SK-N-SH (cell line): ENCODE data around the gene RSAD2. TPM values are rescaled to one million over a fixed set of nuclear protein-coding genes. Genes with fewer than 3 reads are reported as not detected.

Experiments
- CTCF ChIA-PET: fragments of 300-600, 350-600 bp; formaldehyde crosslinking; extraction: SDS; loops from one replicate; lab custom pipeline; 2021; lab: Yijun Ruan, JAX
- POLR2A ChIA-PET: fragments of 350-600 bp; sonication (Branson Sonifier 250); formaldehyde crosslinking; extraction: SDS; loops from one replicate; lab custom pipeline; 2020; ENCODE audit warnings: antibody characterized with exemption, inconsistent platforms; lab: Yijun Ruan, JAX
- DNase-seq: peaks from one replicate; pipeline ENCODE4 v3.0.0; 2012
- H2AFZ ChIP-seq: fragments of 200-600 bp; sonication (generic); 2 replicates; pipeline ENCODE4 v1.8.1; 2016; ENCODE audit warnings: antibody characterized with exemption, mild to moderate bottlenecking, low read depth
- H3F3A ChIP-seq: fragments of 200-600 bp; sonication (generic); replicated peaks from 2 replicates; pipeline ENCODE3; 2016; ENCODE audit warnings: antibody characterized with exemption, mild to moderate bottlenecking; ENCODE audit not compliant: insufficient read depth
- H3K27ac ChIP-seq, 2 experiments: fragments of 200-500 bp in 1 of 2; fragments of 200-600 bp in 1 of 2; sonication (Bioruptor generic) in 1 of 2; sonication (generic), shearing (Covaris generic) in 1 of 2; 2 replicates each; pipeline versions ENCODE4 v1.5.1 to v1.6.1; 2014 to 2016; ENCODE audit warnings: low read depth in 2 of 2, inconsistent platforms in 1 of 2, low read length in 1 of 2, mild to moderate bottlenecking in 1 of 2, mixed read lengths in 1 of 2
- H3K27me3 ChIP-seq: fragments of 200-600 bp; sonication (generic), shearing (Covaris generic); 2 replicates; pipeline ENCODE4 v1.6.1; 2016; ENCODE audit warnings: mixed run types; ENCODE audit not compliant: insufficient read depth
- H3K36me3 ChIP-seq, 2 experiments: fragments of 200-500 bp in 1 of 2; fragments of 200-600 bp in 1 of 2; sonication (Bioruptor generic) in 1 of 2; sonication (generic) in 1 of 2; replicated peaks in 1 of 2; 2 replicates each; pipeline versions ENCODE3 to v1.5.1; 2014 to 2016; ENCODE audit warnings: low read length in 1 of 2, mild to moderate bottlenecking in 1 of 2; ENCODE audit not compliant: insufficient read depth in 2 of 2, control insufficient read depth in 1 of 2
- H3K4me1 ChIP-seq, 2 experiments: fragments of 200-500 bp in 1 of 2; fragments of 200-600 bp in 1 of 2; sonication (Bioruptor generic) in 1 of 2; sonication (generic), shearing (Covaris generic) in 1 of 2; 2 replicates each; pipeline versions ENCODE4 v1.5.1 to v1.6.1; 2014 to 2016; ENCODE audit warnings: low read depth in 1 of 2, low read length in 1 of 2, mixed run types in 1 of 2; ENCODE audit not compliant: insufficient read depth in 2 of 2, control insufficient read depth in 1 of 2
- H3K4me2 ChIP-seq: fragments of 200-600 bp; sonication (generic), shearing (Covaris generic); 2 replicates; pipeline ENCODE4 v1.6.1; 2017; ENCODE audit warnings: mixed run types
- H3K4me3 ChIP-seq, 2 experiments: fragments of 200-500 bp in 1 of 2; fragments of 200-600 bp in 1 of 2; sonication (Bioruptor generic) in 1 of 2; sonication (generic), shearing (Covaris generic) in 1 of 2; 2 replicates each; pipeline versions ENCODE4 v1.5.1 to v1.8.1; 2014 to 2016; ENCODE audit warnings: low read depth in 2 of 2, inconsistent platforms in 1 of 2, low read length in 1 of 2, mild to moderate bottlenecking in 1 of 2, mixed read lengths in 1 of 2, moderate library complexity in 1 of 2
- H3K79me2 ChIP-seq: fragments of 200-600 bp; sonication (generic); 2 replicates; pipeline ENCODE4 v1.8.1; 2017; ENCODE audit warnings: mild to moderate bottlenecking; ENCODE audit not compliant: insufficient read depth
- H3K9ac ChIP-seq: fragments of 200-600 bp; sonication (generic); 2 replicates; pipeline ENCODE4 v1.6.1; 2017; ENCODE audit warnings: mixed run types
- H3K9me2 ChIP-seq: fragments of 200-600 bp; sonication (generic); 2 replicates; pipeline ENCODE4 v1.6.1; 2017; ENCODE audit warnings: mixed run types
- H3K9me3 ChIP-seq: fragments of 200-600 bp; sonication (generic); 2 replicates; pipeline ENCODE4 v1.6.1; 2017; ENCODE audit warnings: mixed run types, mild to moderate bottlenecking, moderate library complexity
- H4K20me1 ChIP-seq: fragments of 200-600 bp; sonication (generic); 2 replicates; pipeline ENCODE4 v1.6.1; 2017; ENCODE audit warnings: mild to moderate bottlenecking, mixed run types; ENCODE audit not compliant: insufficient read depth
- CTCF ChIP-seq: fragments of 200-600 bp; sonication (generic); IDR thresholded peaks from 2 replicates; pipeline ENCODE4 v1.6.1; 2017; ENCODE audit warnings: antibody characterized with exemption, mild to moderate bottlenecking, moderate library complexity
- ELF1 ChIP-seq: IDR thresholded peaks from 2 replicates; pipeline ENCODE4 v1.4.0; 2012
- EP300 ChIP-seq, 2 experiments: IDR thresholded peaks; 2 replicates each; pipeline versions ENCODE4 v1.4.0 to v1.6.1; 2012; ENCODE audit warnings: borderline replicate concordance in 1 of 2, low read depth in 1 of 2, low read length in 1 of 2
- FOSL2 ChIP-seq: IDR thresholded peaks from 2 replicates; pipeline ENCODE4 v1.4.0; 2012; ENCODE audit warnings: low read depth, mild to moderate bottlenecking, moderate library complexity, borderline replicate concordance
- FOXJ3 ChIP-seq: sonication (generic); formaldehyde crosslinking; IDR thresholded peaks from 2 replicates; pipeline ENCODE4 v1.5.1; 2020; ENCODE audit warnings: mild to moderate bottlenecking, missing genetic modification reagents
- FOXM1 ChIP-seq: IDR thresholded peaks from 2 replicates; pipeline ENCODE4 v1.4.0; 2012; ENCODE audit warnings: low read depth, mild to moderate bottlenecking
- GABPA ChIP-seq: IDR thresholded peaks from 2 replicates; pipeline ENCODE4 v1.4.0; 2012; ENCODE audit warnings: low read depth, mild to moderate bottlenecking
- IRF3 ChIP-seq: fragments of 150-350 bp; IDR thresholded peaks from 2 replicates; pipeline ENCODE4 v1.6.1; 2016; ENCODE audit warnings: mild to moderate bottlenecking, low read depth, low read length
- MEF2A ChIP-seq: IDR thresholded peaks from 2 replicates; pipeline ENCODE4 v1.4.0; 2012; ENCODE audit warnings: low read depth, borderline replicate concordance
- NFIC ChIP-seq: IDR thresholded peaks from 2 replicates; pipeline ENCODE4 v1.4.0; 2012; ENCODE audit warnings: borderline replicate concordance
- NRF1 ChIP-seq: IDR thresholded peaks from 2 replicates; pipeline ENCODE4 v1.6.1; 2012; ENCODE audit warnings: low read depth, mild to moderate bottlenecking, low read length
- PBX3 ChIP-seq: IDR thresholded peaks from 2 replicates; pipeline ENCODE4; 2012
- POLR2AphosphoS5 ChIP-seq: IDR thresholded peaks from 2 replicates; pipeline ENCODE4 v1.6.1; 2012; ENCODE audit warnings: low read depth, low read length
- RAD21 ChIP-seq: IDR thresholded peaks from 2 replicates; pipeline ENCODE4 v1.6.1; 2012; ENCODE audit warnings: mild to moderate bottlenecking, low read length
- RFX5 ChIP-seq: IDR thresholded peaks from 2 replicates; pipeline ENCODE4 v1.6.1; 2012; ENCODE audit warnings: mild to moderate bottlenecking, improper control_type of control experiment, low read length
- SIN3A ChIP-seq: IDR thresholded peaks from 2 replicates; pipeline ENCODE4 v1.6.1; 2012; ENCODE audit warnings: low read depth, mild to moderate bottlenecking, low read length, moderate library complexity, borderline replicate concordance
- TCF12 ChIP-seq: IDR thresholded peaks from 2 replicates; pipeline ENCODE4 v1.4.0; 2012
- WGBS: methylation state at CpG from one replicate; pipeline ENCODE4 v1.1.6; 2017; ENCODE audit warnings: low lambda C conversion rate; 5-methylcytosine and 5-hydroxymethylcytosine counted together
- polyA plus RNA-seq, 3 experiments: library from polyadenylated mRNA; depleted of rRNA; stranded (reverse); fragments of >200 nt; gene quantifications; 2 replicates each; pipeline ENCODE4 v1.2.3, GENCODE V29; 2012

Gene RSAD2
- polyA plus RNA-seq, 1 of the 3 experiments (the other 2 are of a cell fraction): 0.35 TPM

- Histone ChIP-seq H3K36me3 (no peaks in the 10 kb centered on the region), H3K27ac (no peak overlapping the region), H2AFZ (no peak overlapping the region), H3F3A (no peaks in the 10 kb centered on the region), H3K4me2 (no peak overlapping the region), H3K9me2 (no peaks in the 10 kb centered on the region), H3K79me2 (peaks cover 62% of the 10 kb centered on the region), H3K27me3 (no peaks in the 10 kb centered on the region), H3K4me3 (no peak overlapping the region), H3K9ac (no peak overlapping the region), H3K4me1 (peaks cover 0 to 24% of the 10 kb centered on the region in 2 experiments; a peak in 2 of 4 replicates), H3K9me3 (no peaks in the 10 kb centered on the region), H4K20me1 (peaks cover 13% of the 10 kb centered on the region; the same call in 1 of the 2 replicates)
- 84% methylated on average over 1 of the region's 1 CpG for WGBS
- CTCF ChIA-PET: interaction anchor here (1.1 to 1.6 kb wide), 2 partner anchors 37 to 84 kb away, joined by 3 to 4 read pairs; no protein-coding TSS in a partner anchor
- POLR2A ChIA-PET: no interaction called here
- TF ChIP-seq ELF1: no peak
- no peak for TF ChIP-seq RAD21
- TF ChIP-seq CTCF: no peak
- no peak for TF ChIP-seq GABPA
- no peak for TF ChIP-seq IRF3
- TF ChIP-seq FOXM1: no peak
- no peak for TF ChIP-seq POLR2AphosphoS5
- no peak for TF ChIP-seq PBX3
- TF ChIP-seq FOSL2: no peak
- no peak for TF ChIP-seq NFIC
- no peak for TF ChIP-seq RFX5
- no peak for TF ChIP-seq NRF1
- TF ChIP-seq TCF12: no peak
- no peak for DNase-seq
Measured at GRCh38 chr2:6934345-6934744, 56.8 kb downstream of the RSAD2 start.

- CTCF ChIA-PET: interaction anchor here (0.7 to 1.6 kb wide), 3 partner anchors 18 to 83 kb away, joined by 3 to 4 read pairs (median 3); partner anchors contain the start of gene RNF144A
- 94% methylated on average over 11 of the region's 11 CpGs for WGBS
- no peak for TF ChIP-seq CTCF
- no peak for TF ChIP-seq MEF2A
- no peak for TF ChIP-seq EP300 (IDR thresholded peaks at IDR 0.05; ENCODE audit: borderline replicate concordance in 1 of 2, low read depth in 1 of 2, low read length in 1 of 2)
- TF ChIP-seq FOSL2: no peak
- TF ChIP-seq FOXJ3 (CRISPR knock-in tag): no peak
- no peak for TF ChIP-seq SIN3A
- no peak for TF ChIP-seq RAD21
- no peak for TF ChIP-seq NFIC
Measured at GRCh38 chr2:6934758-6935651, 57.4 kb downstream of the RSAD2 start.

More at GRCh38 chr2:6934758-6935651, 57.4 kb downstream of the RSAD2 start:
- H3K4me3 ChIP-seq: no peak overlapping the region
- H3K9me2 ChIP-seq: no peaks in the 10 kb centered on the region
- H3K4me2 ChIP-seq: no peak overlapping the region
- H3K4me1 ChIP-seq: peaks cover 0 to 22% of the 10 kb centered on the region in 2 experiments; a peak in 2 of 4 replicates
- no peaks in the 10 kb centered on the region for H3K36me3 ChIP-seq
- no peaks in the 10 kb centered on the region for H3K9me3 ChIP-seq
- no peaks in the 10 kb centered on the region for H3F3A ChIP-seq
- no peak overlapping the region for H3K9ac ChIP-seq
- POLR2A ChIA-PET: no interaction called here
- DNase-seq: no peak
- H4K20me1 ChIP-seq: peaks cover 13% of the 10 kb centered on the region; the same call in 1 of the 2 replicates
- no peak overlapping the region for H2AFZ ChIP-seq
- H3K27ac ChIP-seq: no peak overlapping the region
- no peaks in the 10 kb centered on the region for H3K27me3 ChIP-seq
- H3K79me2 ChIP-seq: peaks cover 57% of the 10 kb centered on the region
